ENCODE measurements around the gene PRR36.
"Not testable (repeated sequence)": the region's sequence is repeated elsewhere in the genome, so short reads cannot be mapped to it uniquely, and the experiment has no call there.

Gene PRR36

DNA sequence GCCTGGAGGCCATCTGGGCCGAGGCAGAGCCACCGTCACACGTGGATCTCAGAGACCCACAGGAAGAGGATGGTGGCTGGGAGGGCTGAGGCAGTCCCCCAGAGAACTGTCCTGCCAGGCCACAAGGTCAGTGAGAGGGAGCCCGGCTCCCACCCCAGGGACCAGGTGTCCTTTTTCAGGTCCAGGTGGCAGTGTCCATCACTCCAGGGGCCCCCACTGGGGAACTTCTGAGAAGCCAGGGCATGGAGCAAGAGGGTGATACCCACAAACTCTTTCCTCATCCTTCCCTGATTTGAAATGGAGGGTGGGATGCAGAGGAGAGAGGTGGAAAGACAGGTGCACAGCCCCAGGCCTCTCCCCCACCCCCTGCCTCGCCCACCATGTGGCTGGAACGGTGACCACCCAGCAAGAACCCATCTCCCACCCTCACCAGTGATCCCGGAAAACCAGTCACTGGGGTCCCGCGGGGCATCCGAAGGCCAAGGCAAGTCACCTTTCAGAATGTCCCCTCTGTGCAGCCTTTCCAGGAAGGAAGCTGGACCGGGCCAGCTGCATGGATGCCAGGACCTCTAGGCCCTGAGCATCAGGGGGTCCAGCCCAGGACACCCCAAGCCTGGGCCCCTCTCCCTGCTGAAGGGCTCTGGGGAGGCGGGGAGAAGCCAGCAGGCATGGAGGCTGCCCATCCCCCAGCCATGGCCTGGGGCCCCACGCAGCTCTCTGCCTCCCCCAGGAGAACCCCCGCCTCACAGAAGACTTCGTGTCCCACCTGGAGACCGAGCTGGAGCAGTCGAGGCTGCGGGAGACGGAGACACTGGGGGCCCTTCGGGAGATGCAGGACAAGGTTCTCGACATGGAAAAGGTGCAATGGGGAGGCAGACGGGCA, 14.1 kb downstream of the PRR36 start:
- DNase-seq (ENCODE audit: low spot score) = no peak

DNA sequence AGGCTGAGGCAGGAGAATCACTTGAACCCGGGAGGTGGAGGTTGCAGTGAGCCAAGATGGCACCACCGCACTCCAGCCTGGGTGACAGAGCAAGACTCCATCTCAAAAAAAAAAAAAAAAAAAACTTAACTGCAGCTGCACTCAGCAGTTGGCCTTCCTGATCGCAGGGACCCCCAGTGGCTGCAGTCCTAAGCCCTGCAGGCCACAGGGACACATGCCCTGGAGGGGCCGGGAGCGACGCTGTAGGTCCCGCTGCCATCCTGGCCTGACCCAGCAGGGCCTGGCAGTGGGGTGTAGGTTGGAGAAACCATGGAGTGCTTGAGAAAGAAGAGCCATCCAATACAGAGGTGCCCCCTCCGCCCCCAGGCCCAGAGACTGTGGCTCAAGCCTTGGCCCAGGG, 15.1 kb downstream of the PRR36 start:
- DNase-seq (ENCODE audit: low spot score) = not testable (repeated sequence)

- no peak for DNase-seq (ENCODE audit: low spot score)
Measured at GRCh38 chr19:7858109-7858770, 15.9 kb downstream of the PRR36 start.

- DNase-seq (ENCODE audit: low spot score) = no peak
Measured at GRCh38 chr19:7857727-7858108, 16.5 kb downstream of the PRR36 start.

DNA sequence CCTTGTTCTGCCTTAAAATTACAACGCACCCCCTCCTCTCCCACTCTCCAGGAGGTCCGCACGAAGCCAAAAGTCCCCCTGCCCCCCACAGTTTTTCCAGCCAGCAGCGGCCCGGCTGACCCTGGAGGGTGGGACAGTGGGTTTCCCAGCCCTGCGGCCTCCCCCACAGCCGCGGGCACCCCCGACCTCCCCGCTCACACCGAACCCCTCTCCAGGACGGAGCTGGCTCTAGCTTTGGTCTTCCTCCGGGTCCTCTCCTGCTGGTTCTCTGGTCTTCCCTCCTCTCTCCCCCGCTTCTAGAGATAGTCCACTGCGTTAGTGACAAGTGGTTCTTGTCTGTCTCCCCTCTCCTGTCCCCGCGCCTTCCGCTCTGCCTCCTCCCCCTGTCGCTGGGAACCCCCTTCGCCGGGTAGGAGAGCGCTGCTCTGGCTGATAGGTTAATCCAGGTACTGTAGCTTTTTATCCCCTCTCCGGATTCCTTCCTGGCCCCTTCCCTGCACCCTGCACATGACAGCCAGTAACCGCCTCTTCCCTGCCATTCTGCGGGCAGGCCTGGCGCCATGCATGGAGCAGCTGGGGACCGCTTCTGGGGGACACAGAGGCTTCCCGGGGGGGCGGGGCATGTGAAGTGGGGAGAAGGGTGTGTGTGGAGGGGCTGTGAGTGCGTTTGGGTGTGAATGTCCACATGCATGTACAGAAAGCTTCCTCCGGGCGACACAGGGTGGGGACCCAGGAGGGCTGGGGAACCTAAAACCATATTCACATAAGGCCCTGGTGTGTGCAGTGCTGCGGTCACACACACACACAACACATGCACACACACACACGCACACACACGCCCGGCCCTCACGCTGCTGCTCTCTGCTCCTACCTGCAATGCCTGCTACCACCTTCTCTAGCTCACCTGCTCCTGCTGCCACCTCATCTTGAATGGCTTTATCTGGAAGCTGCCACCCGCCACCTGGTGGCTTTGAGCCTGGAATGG, 17.2 kb downstream of the PRR36 start:
- DNase-seq (ENCODE audit: low spot score) = no peak

GRCh38 chr19:7856109-7856591, 18.0 kb downstream of the PRR36 start:
- DNase-seq (ENCODE audit: low spot score) = no peak

GRCh38 chr19:7855426-7856108, 18.6 kb downstream of the PRR36 start:
- DNase-seq (ENCODE audit: low spot score) = no peak

- no peak for DNase-seq (ENCODE audit: low spot score)
Measured at GRCh38 chr19:7853770-7854128, 20.4 kb downstream of the PRR36 start.

GRCh38 chr19:7852851-7853769, 21.1 kb downstream of the PRR36 start:
- peak; percentile 66 for DNase-seq (ENCODE audit: low spot score)

DNA sequence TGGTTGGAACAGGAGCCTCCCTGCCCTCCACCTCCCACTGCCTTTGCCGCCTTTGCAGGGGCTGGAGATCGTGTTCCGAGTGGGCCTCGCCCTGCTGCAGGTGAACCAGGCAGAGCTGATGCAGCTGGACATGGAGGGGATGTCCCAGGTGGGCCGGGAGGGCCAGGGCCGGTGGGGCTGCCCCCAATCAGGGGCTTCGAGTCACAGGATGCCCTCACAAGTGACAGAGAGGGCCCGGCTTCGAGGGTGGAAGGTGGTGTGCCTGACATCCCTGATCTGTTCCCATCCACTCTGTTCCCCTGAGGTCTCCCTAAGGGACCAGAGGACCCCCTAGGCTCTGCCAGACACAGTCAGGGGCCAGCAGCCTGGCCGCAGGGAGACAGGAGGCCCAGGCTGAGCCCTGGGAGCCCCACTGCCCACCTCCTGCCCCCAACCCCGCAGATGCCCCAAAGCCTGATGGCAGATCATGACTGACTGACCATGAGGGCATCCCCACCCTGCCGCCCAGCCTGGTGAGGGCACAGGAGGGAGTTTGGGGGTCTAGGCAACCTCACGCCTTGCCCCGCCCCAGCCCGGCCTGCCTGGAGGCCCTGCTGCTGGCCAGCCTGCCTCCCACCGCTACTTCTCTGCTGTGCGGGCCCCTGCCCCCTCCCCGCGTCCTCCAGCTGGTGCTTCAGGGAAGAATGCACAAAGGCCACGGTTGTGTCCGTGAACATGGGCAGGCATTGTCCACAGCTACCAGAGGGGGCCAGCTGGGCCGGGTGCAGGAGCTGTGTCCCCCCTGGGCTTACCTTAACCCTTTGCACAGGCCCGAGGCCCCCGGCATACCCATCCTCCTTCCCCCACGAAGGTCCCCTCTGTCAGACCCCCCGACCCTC, 22.3 kb downstream of the PRR36 start:
- DNase-seq (ENCODE audit: low spot score) = no peak

- DNase-seq (ENCODE audit: low spot score) = no peak
Measured at GRCh38 chr19:7850945-7851622, 23.1 kb downstream of the PRR36 start.

GRCh38 chr19:7850000-7850813, 24.0 kb downstream of the PRR36 start:
- DNase-seq (ENCODE audit: low spot score) = no peak

GRCh38 chr19:7849631-7849999, 24.6 kb downstream of the PRR36 start:
- DNase-seq (ENCODE audit: low spot score) = no peak

DNA sequence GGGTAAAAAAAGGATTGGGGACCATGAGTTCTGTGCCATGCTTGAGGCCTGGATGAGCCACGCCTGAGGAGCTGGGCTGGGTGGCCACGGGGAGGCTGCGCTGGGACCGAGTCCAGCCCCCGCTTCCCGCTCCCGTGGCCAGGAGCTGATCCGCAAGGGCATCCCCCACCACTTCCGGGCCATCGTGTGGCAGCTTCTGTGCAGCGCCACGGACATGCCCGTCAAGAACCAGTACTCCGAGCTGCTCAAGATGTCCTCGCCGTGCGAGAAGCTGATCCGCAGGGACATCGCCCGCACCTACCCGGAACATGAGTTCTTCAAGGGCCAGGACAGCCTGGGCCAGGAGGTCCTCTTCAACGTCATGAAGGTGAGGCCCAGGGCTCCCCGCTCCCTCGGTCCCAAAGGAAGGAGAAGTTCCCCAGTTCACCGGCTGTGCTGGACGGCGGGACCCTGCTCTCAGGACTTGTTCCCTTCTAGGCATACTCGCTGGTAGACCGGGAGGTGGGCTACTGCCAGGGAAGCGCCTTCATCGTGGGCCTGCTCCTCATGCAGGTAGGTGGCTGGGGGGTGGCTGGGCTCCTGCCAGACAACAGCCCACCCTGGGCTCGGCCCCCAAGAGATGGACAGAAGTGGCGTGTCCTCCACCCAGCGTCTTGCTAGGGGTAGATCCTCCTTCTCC, 25.3 kb downstream of the PRR36 start:
- no peak for DNase-seq (ENCODE audit: low spot score)

GRCh38 chr19:7847664-7848063, 26.5 kb downstream of the PRR36 start:
- DNase-seq (ENCODE audit: low spot score) = no peak

GRCh38 chr19:7846155-7846646, 28.0 kb downstream of the PRR36 start:
- no peak for DNase-seq (ENCODE audit: low spot score)

- DNase-seq (ENCODE audit: low spot score) = no peak
Measured at GRCh38 chr19:7845390-7846154, 28.6 kb downstream of the PRR36 start.
